ENCODE data around the gene PDE6A.

- TF ChIP-seq CTCF (IDR thresholded peaks at IDR 0.05; ENCODE audit: control extremely low read depth in 1 of 3, insufficient read depth in 1 of 3, low read depth in 1 of 3, low read length in 3 of 3), result no peak
- TF ChIP-seq EZH2 (IDR thresholded peaks at IDR 0.05; ENCODE audit: low read depth, low read length, severe bottlenecking), result no peak
- TF ChIP-seq MAX (IDR thresholded peaks at IDR 0.05), result no peak
- no peak for TF ChIP-seq EP300 (IDR thresholded peaks at IDR 0.05; ENCODE audit: borderline replicate concordance in 1 of 2, low read depth in 2 of 2, low read length in 2 of 2)
- no peak for TF ChIP-seq TCF12 (IDR thresholded peaks at IDR 0.05; ENCODE audit: low read depth, low read length)
- no peak for TF ChIP-seq CEBPB (IDR thresholded peaks at IDR 0.05; ENCODE audit: low read depth, low read length)
- no peak for TF ChIP-seq POLR2A (IDR thresholded peaks at IDR 0.05; ENCODE audit: control extremely low read depth in 1 of 2, low read depth in 2 of 2, low read length in 2 of 2)
- TF ChIP-seq USF2 (IDR thresholded peaks at IDR 0.05; ENCODE audit: low read length), result no peak
- no peak for TF ChIP-seq YY1 (IDR thresholded peaks at IDR 0.05; ENCODE audit: low read depth, low read length)
- TF ChIP-seq SIX5 (IDR thresholded peaks at IDR 0.05; ENCODE audit: low read depth, low read length), result no peak
- no peak for TF ChIP-seq CREB1 (IDR thresholded peaks at IDR 0.05)
- no peak for TF ChIP-seq POLR2AphosphoS5 (IDR thresholded peaks at IDR 0.05; ENCODE audit: low read depth, low read length)
Observed at GRCh38 chr5:149940077-149940574, 4.5 kb downstream of the PDE6A start.
